KMS-11 (cell line): Measurements from ENCODE around the gene CNTN5.

ENCODE experiments used
- H2AFZ ChIP-seq: fragments of 200-600 bp; sonication (generic); 2 replicates; pipeline ENCODE4 v1.6.1; 2016; ENCODE audit warnings: antibody characterized with exemption, mixed run types, low read depth
- H3K27ac ChIP-seq: fragments of 200-600 bp; sonication (generic); 2 replicates; pipeline ENCODE4 v1.6.1; 2016; ENCODE audit warnings: mild to moderate bottlenecking, mixed run types
- H3K27me3 ChIP-seq: fragments of 200-600 bp; sonication (generic); 2 replicates; pipeline ENCODE4 v1.6.1; 2017; ENCODE audit warnings: mild to moderate bottlenecking, low read depth, mixed run types, moderate library complexity; ENCODE audit not compliant: insufficient read depth
- H3K36me3 ChIP-seq: fragments of 200-600 bp; sonication (generic); 2 replicates; pipeline ENCODE4 v1.6.1; 2017; ENCODE audit warnings: mild to moderate bottlenecking, mixed run types; ENCODE audit not compliant: insufficient read depth
- H3K4me1 ChIP-seq: fragments of 200-600 bp; sonication (generic); 2 replicates; pipeline ENCODE4 v1.6.1; 2016; ENCODE audit warnings: mild to moderate bottlenecking, low read depth, mixed run types; ENCODE audit not compliant: poor library complexity, severe bottlenecking
- H3K4me2 ChIP-seq: fragments of 200-600 bp; sonication (generic); 2 replicates; pipeline ENCODE4 v1.7.0; 2016; ENCODE audit warnings: mild to moderate bottlenecking, mixed run types
- H3K4me3 ChIP-seq: fragments of 200-600 bp; sonication (generic); IDR thresholded peaks from 2 replicates; pipeline ENCODE4 v1.6.1; 2017; ENCODE audit warnings: low read depth, low read length, mixed read lengths; ENCODE audit not compliant: insufficient read depth
- H3K79me2 ChIP-seq: fragments of 200-600 bp; sonication (generic); 2 replicates; pipeline ENCODE4 v1.6.1; 2016; ENCODE audit warnings: low read depth, mixed run types; ENCODE audit not compliant: insufficient read depth
- H3K9ac ChIP-seq: fragments of 200-600 bp; sonication (generic); 2 replicates; pipeline ENCODE4 v1.6.1; 2016; ENCODE audit warnings: mild to moderate bottlenecking, mixed run types
- H4K20me1 ChIP-seq: fragments of 200-600 bp; sonication (generic); 2 replicates; pipeline ENCODE4 v1.6.1; 2016; ENCODE audit warnings: mild to moderate bottlenecking, mixed run types; ENCODE audit not compliant: insufficient read depth
- TF ChIP-seq, protein P1 (sequence below): fragments of 200-600 bp; sonication (generic); conservative IDR thresholded peaks from 2 replicates; pipeline ENCODE4 v1.6.1; 2017; ENCODE audit warnings: low read depth, mild to moderate bottlenecking, antibody characterized with exemption, low read length, moderate library complexity, mixed read lengths

CNTN5 gene

DNA sequence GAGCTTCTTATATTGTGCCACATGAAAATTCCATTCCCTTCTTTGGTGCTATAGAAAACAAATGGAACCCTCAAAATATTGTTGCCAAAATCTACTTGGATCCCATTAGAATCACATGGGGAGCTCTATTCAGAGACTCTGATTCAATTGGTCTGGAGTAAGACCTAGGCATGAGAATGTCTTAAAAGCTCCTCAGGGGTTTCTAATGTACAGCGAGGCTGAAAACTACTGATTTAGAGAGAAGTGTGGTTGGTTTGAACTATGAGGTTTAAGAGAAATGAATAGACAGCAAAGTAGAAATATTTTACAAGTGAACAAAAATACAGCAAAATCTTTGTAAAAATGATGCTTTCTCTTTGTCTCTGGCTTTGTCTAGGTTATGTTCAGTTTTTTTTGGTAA is 514.7 kb downstream of the CNTN5 start:
- no peak overlapping the region for H2AFZ ChIP-seq

DNA sequence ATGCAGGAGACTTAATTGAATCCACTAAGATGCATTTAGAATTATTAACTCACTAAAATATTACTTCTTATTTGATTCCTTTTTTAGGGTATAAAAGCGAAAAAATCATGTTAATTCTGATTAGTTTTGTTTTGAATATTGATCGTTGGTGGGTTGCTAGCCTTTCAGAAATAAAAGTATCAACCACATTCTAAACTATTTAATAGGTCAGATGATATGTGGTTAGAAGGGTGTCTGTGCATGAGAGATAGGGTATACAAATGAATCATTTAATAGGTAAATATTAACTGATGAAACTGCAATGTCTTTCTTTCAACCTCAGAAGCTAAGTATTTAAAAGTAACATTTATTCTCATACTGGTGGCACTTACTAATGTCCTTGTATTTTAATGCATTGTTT is 515.1 kb downstream of the CNTN5 start:
- no peaks in the 10 kb centered on the region for H3K79me2 ChIP-seq
- no peaks in the 10 kb centered on the region for H3K36me3 ChIP-seq
- H3K4me3 ChIP-seq: no peak overlapping the region
- no peaks in the 10 kb centered on the region for H4K20me1 ChIP-seq
- no peaks in the 10 kb centered on the region for H3K4me1 ChIP-seq
- H3K27ac ChIP-seq: no peak overlapping the region
- no peak overlapping the region for H2AFZ ChIP-seq
- H3K27me3 ChIP-seq: no peaks in the 10 kb centered on the region
- TF ChIP-seq, protein P1, sequence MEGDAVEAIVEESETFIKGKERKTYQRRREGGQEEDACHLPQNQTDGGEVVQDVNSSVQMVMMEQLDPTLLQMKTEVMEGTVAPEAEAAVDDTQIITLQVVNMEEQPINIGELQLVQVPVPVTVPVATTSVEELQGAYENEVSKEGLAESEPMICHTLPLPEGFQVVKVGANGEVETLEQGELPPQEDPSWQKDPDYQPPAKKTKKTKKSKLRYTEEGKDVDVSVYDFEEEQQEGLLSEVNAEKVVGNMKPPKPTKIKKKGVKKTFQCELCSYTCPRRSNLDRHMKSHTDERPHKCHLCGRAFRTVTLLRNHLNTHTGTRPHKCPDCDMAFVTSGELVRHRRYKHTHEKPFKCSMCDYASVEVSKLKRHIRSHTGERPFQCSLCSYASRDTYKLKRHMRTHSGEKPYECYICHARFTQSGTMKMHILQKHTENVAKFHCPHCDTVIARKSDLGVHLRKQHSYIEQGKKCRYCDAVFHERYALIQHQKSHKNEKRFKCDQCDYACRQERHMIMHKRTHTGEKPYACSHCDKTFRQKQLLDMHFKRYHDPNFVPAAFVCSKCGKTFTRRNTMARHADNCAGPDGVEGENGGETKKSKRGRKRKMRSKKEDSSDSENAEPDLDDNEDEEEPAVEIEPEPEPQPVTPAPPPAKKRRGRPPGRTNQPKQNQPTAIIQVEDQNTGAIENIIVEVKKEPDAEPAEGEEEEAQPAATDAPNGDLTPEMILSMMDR: no peak
- no peak overlapping the region for H3K9ac ChIP-seq
- no peak overlapping the region for H3K4me2 ChIP-seq

More for the DNA sequence above, 514.7 kb downstream of the CNTN5 start:
- no peak overlapping the region for H3K27ac ChIP-seq
- no peaks in the 10 kb centered on the region for H4K20me1 ChIP-seq
- H3K9ac ChIP-seq: no peak overlapping the region
- H3K79me2 ChIP-seq: no peaks in the 10 kb centered on the region
- no peaks in the 10 kb centered on the region for H3K36me3 ChIP-seq
- no peaks in the 10 kb centered on the region for H3K27me3 ChIP-seq
- no peaks in the 10 kb centered on the region for H3K4me1 ChIP-seq
- no peak overlapping the region for H3K4me2 ChIP-seq
- TF ChIP-seq, protein P1: no peak
- no peak overlapping the region for H3K4me3 ChIP-seq

GRCh38 chr11:99537681-99538080 is 516.9 kb downstream of the CNTN5 start:
- no peak overlapping the region for H2AFZ ChIP-seq
- no peak overlapping the region for H3K4me3 ChIP-seq
- TF ChIP-seq, protein P1: no peak

GRCh38 chr11:99545616-99546015 is 524.9 kb downstream of the CNTN5 start:
- Histone ChIP-seq H4K20me1 (no peaks in the 10 kb centered on the region), H3K79me2 (no peaks in the 10 kb centered on the region), H3K4me1 (no peaks in the 10 kb centered on the region), H3K4me2 (no peak overlapping the region), H3K27me3 (no peaks in the 10 kb centered on the region), H3K4me3 (no peak overlapping the region), H3K9ac (no peak overlapping the region), H3K36me3 (no peaks in the 10 kb centered on the region), H2AFZ (no peak overlapping the region), H3K27ac (no peak overlapping the region)
- TF ChIP-seq, protein P1: no peak

More at GRCh38 chr11:99537681-99538080, 516.9 kb downstream of the CNTN5 start:
- no peaks in the 10 kb centered on the region for H3K4me1 ChIP-seq
- H4K20me1 ChIP-seq: no peaks in the 10 kb centered on the region
- H3K36me3 ChIP-seq: no peaks in the 10 kb centered on the region
- no peak overlapping the region for H3K27ac ChIP-seq
- no peaks in the 10 kb centered on the region for H3K27me3 ChIP-seq
- no peaks in the 10 kb centered on the region for H3K79me2 ChIP-seq
- H3K9ac ChIP-seq: no peak overlapping the region
- no peak overlapping the region for H3K4me2 ChIP-seq
